HepG2 (cell line): ENCODE results near the gene VPS13C. TPM values are rescaled to one million over a fixed set of nuclear protein-coding genes. Genes with fewer than 3 reads are reported as not detected.

ENCODE experiments used
- ATAC-seq: fragments of 200-7000 bp; cut with Tn5 transposase; 3 replicates; pipeline ENCODE4 v1.9.1; 2020; ENCODE audit warnings: mild to moderate bottlenecking, moderate library complexity
- BruUV-seq: library from RNA; stranded (reverse); fragments of 400-500 nt; replicated peaks from 2 replicates; lab custom pipeline; 2021; lab: Mats Ljungman, UMichigan
- CTCF ChIA-PET: fragments of 300-600 bp; formaldehyde crosslinking; extraction: SDS; loops from one replicate; lab custom pipeline; 2021; ENCODE audit warnings: low total read pairs, inconsistent platforms, low intra/inter-chr PET ratio; lab: Yijun Ruan, JAX
- POLR2A ChIA-PET: fragments of 350-600 bp; sonication (Branson Sonifier 250); formaldehyde crosslinking; loops from one replicate; lab custom pipeline; 2020; ENCODE audit warnings: antibody characterized with exemption, inconsistent platforms; lab: Yijun Ruan, JAX
- DNase-seq: peaks from one replicate; pipeline ENCODE4 v3.0.0-alpha.2; 2015; ENCODE audit warnings: low spot score
- FAIRE-seq: peaks from 3 replicates; lab custom pipeline; 2011; peaks lifted over from hg19 to GRCh38; lab: Jason Lieb, UNC
- H2AFZ ChIP-seq: one replicate; pipeline ENCODE4 v1.6.1; 2011; ENCODE audit warnings: low read length, inconsistent platforms
- H3K27ac ChIP-seq: fragments of 300-600 bp; 3 replicates; pipeline ENCODE4 v1.8.0; 2011; ENCODE audit warnings: mixed run types, mild to moderate bottlenecking, mixed read lengths, low read length, inconsistent platforms; ENCODE audit not compliant: insufficient read depth; ENCODE audit errors: extremely low read length
- H3K27me3 ChIP-seq, 2 experiments: fragments of 200-600 bp in 1 of 2; 2 replicates in 1 of 2; 3 replicates in 1 of 2; pipeline versions ENCODE4 v1.6.0 to v1.8.0; 2011; ENCODE audit warnings: low read length in 2 of 2, mild to moderate bottlenecking in 2 of 2, moderate library complexity in 2 of 2, inconsistent platforms in 1 of 2; ENCODE audit not compliant: insufficient read depth in 2 of 2, control insufficient read depth in 1 of 2
- H3K36me3 ChIP-seq, 2 experiments: fragments of 200-600 bp in 1 of 2; replicated peaks in 1 of 2; 2 replicates in 1 of 2; 3 replicates in 1 of 2; pipeline versions ENCODE4 v1.5.1 to v1.8.0; 2011; ENCODE audit warnings: low read length in 2 of 2, inconsistent platforms in 1 of 2; ENCODE audit not compliant: insufficient read depth in 2 of 2, control insufficient read depth in 1 of 2
- H3K4me1 ChIP-seq: 2 replicates; pipeline ENCODE4 v1.5.1; 2012; ENCODE audit warnings: low read length, inconsistent platforms; ENCODE audit not compliant: insufficient read depth
- H3K4me2 ChIP-seq: 2 replicates; pipeline ENCODE4 v1.6.0; 2011; ENCODE audit warnings: low read depth, low read length, inconsistent platforms
- H3K4me3 ChIP-seq, 3 experiments: fragments of 200-600 bp in 1 of 3; sonication (generic), shearing (Covaris generic) in 1 of 3; replicated peaks in 1 of 3; 2 replicates each; pipeline ENCODE4 v1.5.1; 2011 to 2016; ENCODE audit warnings: low read length in 3 of 3, inconsistent platforms in 2 of 3, low read depth in 2 of 3, mild to moderate bottlenecking in 2 of 3, control low read depth in 1 of 3, mixed read lengths in 1 of 3; ENCODE audit not compliant: insufficient read depth in 1 of 3
- H3K79me2 ChIP-seq: one replicate; pipeline ENCODE4 v1.6.1; 2011; ENCODE audit warnings: low read length, inconsistent platforms; ENCODE audit not compliant: insufficient read depth
- H3K9ac ChIP-seq: 2 replicates; pipeline ENCODE4 v1.6.0; 2011; ENCODE audit warnings: mild to moderate bottlenecking, low read depth, low read length, inconsistent platforms; ENCODE audit not compliant: insufficient read depth
- H3K9me3 ChIP-seq: 2 replicates; pipeline ENCODE4 v1.5.1; 2012; ENCODE audit warnings: mild to moderate bottlenecking, low read length
- H4K20me1 ChIP-seq: 2 replicates; pipeline ENCODE4 v1.6.0; 2011; ENCODE audit warnings: inconsistent platforms, mild to moderate bottlenecking, low read length, moderate library complexity; ENCODE audit not compliant: insufficient read depth
- HES4 ChIP-seq: sonication (generic); formaldehyde crosslinking; IDR thresholded peaks from 2 replicates; pipeline ENCODE4 v1.9.0; 2021; ENCODE audit warnings: mild to moderate bottlenecking, missing genetic modification reagents, borderline replicate concordance
- MBD4 ChIP-seq: IDR thresholded peaks from 2 replicates; pipeline ENCODE4 v1.6.1; 2012; ENCODE audit warnings: low read length, inconsistent platforms, borderline replicate concordance
- MXD4 ChIP-seq: IDR thresholded peaks from 2 replicates; pipeline ENCODE4 v1.6.1; 2016; ENCODE audit warnings: mild to moderate bottlenecking, missing biosample characterization, missing genetic modification reagents
- NFE2L2 ChIP-seq: fragments of 150-350 bp; IDR thresholded peaks from 2 replicates; pipeline ENCODE4 v1.6.1; 2014; ENCODE audit warnings: low read length
- PITX1 ChIP-seq: sonication (generic); formaldehyde crosslinking; IDR thresholded peaks from 2 replicates; pipeline ENCODE4 v1.5.1; 2020; ENCODE audit warnings: mild to moderate bottlenecking, missing genetic modification reagents
- PLSCR1 ChIP-seq: sonication (generic); formaldehyde crosslinking; IDR thresholded peaks from 2 replicates; pipeline ENCODE4 v1.5.0; 2020; ENCODE audit warnings: missing genetic modification reagents, mild to moderate bottlenecking, borderline replicate concordance
- POLR2AphosphoS5 ChIP-seq: IDR thresholded peaks from 2 replicates; pipeline ENCODE4 v1.6.1; 2012; ENCODE audit warnings: low read depth, low read length
- REL ChIP-seq: sonication (generic); formaldehyde crosslinking; conservative IDR thresholded peaks from 2 replicates; pipeline ENCODE4 v1.8.0; 2022; ENCODE audit warnings: mild to moderate bottlenecking, missing genetic modification reagents, moderate library complexity
- SAP130 ChIP-seq: IDR thresholded peaks from 2 replicates; pipeline ENCODE4 v1.6.1; 2016; ENCODE audit warnings: low read depth
- SIX4 ChIP-seq: sonication (generic); formaldehyde crosslinking; IDR thresholded peaks from 2 replicates; pipeline ENCODE4 v1.4.0; 2020; ENCODE audit warnings: missing genetic modification reagents
- SRSF9 ChIP-seq: fragments of 200-400 bp; formaldehyde crosslinking; IDR thresholded peaks from 2 replicates; pipeline ENCODE4 v1.6.1; 2018; ENCODE audit warnings: borderline replicate concordance, mild to moderate bottlenecking, low read depth, low read length; ENCODE audit not compliant: insufficient read depth, poor library complexity, severe bottlenecking
- TCF12 ChIP-seq, 2 experiments: fragments of 450-650 bp in 1 of 2; sonication (generic) in 1 of 2; formaldehyde crosslinking in 1 of 2; IDR thresholded peaks; 2 replicates each; pipeline versions ENCODE4 v1.6.1 to v1.8.0; 2017 to 2022; ENCODE audit warnings: antibody characterized with exemption in 1 of 2, mild to moderate bottlenecking in 1 of 2, missing genetic modification reagents in 1 of 2, moderate library complexity in 1 of 2
- ZNF790 ChIP-seq: sonication (generic); formaldehyde crosslinking; IDR thresholded peaks from 2 replicates; pipeline ENCODE4 v1.8.0; 2022; ENCODE audit warnings: missing genetic modification reagents, mild to moderate bottlenecking, borderline replicate concordance
- WGBS: methylation state at CpG from one replicate; pipeline ENCODE4 v1.1.6; 2017; ENCODE audit warnings: low lambda C conversion rate; 5-methylcytosine and 5-hydroxymethylcytosine counted together
- in situ Hi-C: cut with HindIII; loops from 2 replicates; pipeline ENCODE4 v1.10.0; 2017; ENCODE audit warnings: low pct_unique_long_range_greater_than_20kb; ENCODE audit not compliant: extremely low pct_ligation_motif_present
- intact Hi-C: fragments of 100-400 bp; cut with micrococcal nuclease; formaldehyde crosslinking; loops from one replicate; pipeline ENCODE4 v1.10.0; 2022; ENCODE audit not compliant: unreplicated experiment
- polyA plus RNA-seq, 8 experiments: library from polyadenylated mRNA; depleted of rRNA in 3 of 8; stranded (reverse) in 7 of 8; unstranded in 1 of 8; fragments of >200 nt; fragmentation: Illumina TruSeq in 4 of 8; extraction: Trizol in 4 of 8; gene quantifications; 2 replicates each; pipeline versions ENCODE4 v1.2.1 to v1.2.3, GENCODE V29; 2011 to 2016; ENCODE audit warnings: low read depth in 4 of 8, missing spikeins in 1 of 8, mixed read lengths in 1 of 8; ENCODE audit not compliant: insufficient read depth in 1 of 8
- total RNA-seq, 5 experiments: library from RNA; depleted of rRNA; stranded (reverse); fragments of >200 nt; fragmentation: Illumina TruSeq; extraction: Trizol; gene quantifications; 2 replicates each; pipeline ENCODE4 v1.2.3, GENCODE V29; 2016; ENCODE audit warnings: low read depth in 1 of 5

Gene VPS13C
- total and polyA plus RNA-seq, 2 of the 13 experiments (the other 11 are each of a cell fraction or from before 2014, with no cell fraction given), result 10.9 to 26.8 TPM

GRCh38 chr15:61938249-61938648 lies 122.0 kb downstream of the VPS13C start (continued):
- no peak for TF ChIP-seq SRSF9
- no peak for TF ChIP-seq POLR2AphosphoS5
- TF ChIP-seq MBD4, result no peak
- TF ChIP-seq PLSCR1, result no peak
- TF ChIP-seq SAP130, result no peak

- TF ChIP-seq MXD4 (CRISPR knock-in tag), result no peak
- no peak for TF ChIP-seq SIX4 (CRISPR knock-in tag)
- no peak for TF ChIP-seq REL
- no peak for TF ChIP-seq ZNF790 (CRISPR knock-in tag)
- no peak for TF ChIP-seq TCF12 (IDR thresholded peaks at IDR 0.05)
- no peak for TF ChIP-seq TCF12 (CRISPR knock-in tag; IDR thresholded peaks at IDR 0.05)
- TF ChIP-seq HES4 (CRISPR knock-in tag), result no peak
- peak; percentile 71 for TF ChIP-seq NFE2L2
- TF ChIP-seq PITX1, result no peak
- Histone ChIP-seq H3K27me3 (no peaks in the 10 kb centered on the region), H3K9ac (no peak overlapping the region), H2AFZ (no peak overlapping the region), H3K9me3 (no peaks in the 10 kb centered on the region), H3K79me2 (no peaks in the 10 kb centered on the region), H3K4me3 (no peak overlapping the region), H3K4me2 (no peak overlapping the region), H3K36me3 (0 out of 5 replicates have a peak, but pooled peaks cover 0 to 5% of the 10 kb centered on the region in 2 experiments), H3K4me1 (no peaks in the 10 kb centered on the region), H4K20me1 (no peaks in the 10 kb centered on the region), H3K27ac (no peak overlapping the region)
- intact Hi-C loops (no loop called here), in situ Hi-C loops (no loop called here)
- WGBS, result 90% methylated on average over 4 of the region's 4 CpGs
- POLR2A ChIA-PET, result no interaction called here
- DNase-seq (no peak), ATAC-seq (no peak), FAIRE-seq (no peak)
- CTCF ChIA-PET, result no interaction called here
- BruUV-seq, result no TSS peak
Observed at GRCh38 chr15:61936528-61937195, 123.6 kb downstream of the VPS13C start.
